Lower leg skin (tissue), 3 donors: Measurements from ENCODE around the gene PUM2.

ENCODE experiments used
- CTCF ChIP-seq, 3 donors: fragments of 450-650 bp; IDR thresholded peaks; one replicate each; pipeline ENCODE4 v1.5.1; 2016; ENCODE audit warnings: antibody characterized with exemption in 3 of 3, mild to moderate bottlenecking in 3 of 3, moderate library complexity in 2 of 3
- POLR2A ChIP-seq, 2 donors: fragments of 450-650 bp; IDR thresholded peaks; one replicate each; pipeline ENCODE4 v1.6.1; 2016 to 2017; ENCODE audit warnings: antibody characterized with exemption in 2 of 2, mild to moderate bottlenecking in 1 of 2, moderate library complexity in 1 of 2

DNA sequence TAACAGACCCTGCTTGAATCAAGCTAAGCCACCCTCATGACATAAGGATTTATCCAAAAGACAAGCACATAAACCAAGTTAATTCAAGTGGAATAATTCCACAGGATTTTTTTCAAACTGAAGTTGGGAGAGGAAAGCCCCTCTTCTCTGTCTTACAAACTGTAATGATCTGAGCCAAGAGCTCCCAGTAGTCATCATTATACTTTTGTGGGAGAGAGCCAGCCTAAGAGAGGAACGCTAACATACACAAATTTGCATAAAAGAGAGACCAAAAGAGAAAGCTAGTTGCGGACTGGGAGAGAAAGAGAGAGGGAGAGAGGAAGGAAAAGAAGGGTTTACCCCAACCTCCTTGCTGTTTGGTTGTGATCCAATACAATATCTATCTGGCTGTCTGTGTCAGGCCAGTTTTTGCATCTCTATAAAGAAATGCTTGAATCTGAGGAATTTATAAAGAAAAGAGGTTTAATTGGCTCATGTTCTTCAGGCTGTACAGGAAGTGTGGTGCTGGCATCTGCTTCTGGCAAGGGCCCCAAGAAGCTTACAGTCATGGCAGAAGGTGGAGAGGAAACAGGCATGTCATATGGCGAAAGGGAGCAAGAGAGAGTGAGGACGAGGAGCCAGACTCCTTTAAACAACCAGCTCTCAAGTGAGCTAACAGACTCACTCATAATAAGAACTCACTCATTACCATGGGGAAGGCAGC, 20.8 kb upstream of the PUM2 start:
- TF ChIP-seq CTCF (IDR thresholded peaks at IDR 0.05) (no peak), POLR2A (IDR thresholded peaks at IDR 0.05) (no peak)
